NCI-H510A treated with DMSO at 0.1 percent for 48 hours (cell line): ENCODE results near the gene KCTD17.

ENCODE experiments used
- DNase-seq: peaks from one replicate; lab custom pipeline; 2025; lab: John Stamatoyannopoulos, UW

Gene KCTD17

GRCh38 chr22:37079158-37079557, 27.6 kb downstream of the KCTD17 start:
- no peak for DNase-seq

- DNase-seq = no peak
Observed at GRCh38 chr22:37079668-37080171, 28.2 kb downstream of the KCTD17 start.

DNA sequence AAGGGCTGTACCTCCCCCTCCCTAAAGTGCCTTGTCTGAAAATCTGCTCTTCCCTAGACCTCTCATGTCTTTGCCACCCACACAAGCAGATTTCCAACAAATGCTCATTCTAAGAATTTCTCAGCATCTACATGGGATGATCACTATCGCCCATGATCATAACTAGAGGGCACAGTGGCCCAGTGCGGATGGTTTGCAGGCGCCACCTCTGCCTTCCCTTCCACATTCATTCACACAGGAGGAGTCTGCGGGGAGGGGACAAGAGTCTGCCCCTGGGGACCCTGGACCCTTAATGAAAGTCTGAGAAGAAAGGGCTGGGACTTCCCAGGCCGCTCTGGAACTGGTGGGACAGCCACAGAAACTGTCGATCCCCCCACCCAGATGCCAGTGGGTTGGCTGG, 28.9 kb downstream of the KCTD17 start:
- DNase-seq = no peak

DNA sequence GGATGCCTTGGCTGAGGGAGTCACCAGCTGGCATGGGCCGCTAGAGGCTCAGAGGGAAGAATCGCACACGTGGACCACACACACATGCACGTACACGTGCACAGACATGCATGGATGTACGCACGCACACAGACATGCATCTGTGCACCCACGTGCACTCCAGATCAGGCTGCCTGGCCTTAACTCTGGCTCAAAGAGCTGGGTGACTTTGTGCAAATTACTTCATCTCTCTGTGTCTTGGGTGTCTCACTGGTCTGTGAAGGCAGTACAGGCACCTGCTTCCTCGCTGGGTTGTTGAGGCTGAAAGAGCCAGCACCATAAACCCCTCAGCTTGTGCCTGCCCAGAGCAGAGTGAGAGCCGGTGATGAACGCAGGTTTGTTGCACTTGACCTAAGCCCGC, 29.3 kb downstream of the KCTD17 start:
- DNase-seq = no peak

GRCh38 chr22:37082251-37082873, 30.8 kb downstream of the KCTD17 start:
- DNase-seq = no peak

DNA sequence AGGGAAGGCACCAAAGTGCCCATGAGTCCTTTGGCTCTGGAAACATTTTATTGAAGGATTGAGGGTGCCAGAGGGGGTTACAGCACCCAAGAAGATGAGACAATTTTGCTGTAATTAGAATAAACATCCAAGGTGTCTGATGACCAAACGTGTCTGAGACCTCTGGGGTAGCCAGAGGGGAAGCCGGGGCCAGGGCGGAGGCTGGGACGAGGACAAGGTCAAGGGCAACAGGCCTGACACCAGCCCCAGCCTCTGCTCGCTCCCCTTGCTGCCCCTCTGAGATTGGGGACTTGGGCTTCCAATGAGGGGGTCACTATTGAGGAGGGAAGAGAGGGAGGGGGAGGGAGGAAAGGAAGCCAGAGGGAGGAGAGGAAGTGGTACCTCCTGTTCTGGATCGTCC, 32.4 kb downstream of the KCTD17 start:
- no peak for DNase-seq

DNA sequence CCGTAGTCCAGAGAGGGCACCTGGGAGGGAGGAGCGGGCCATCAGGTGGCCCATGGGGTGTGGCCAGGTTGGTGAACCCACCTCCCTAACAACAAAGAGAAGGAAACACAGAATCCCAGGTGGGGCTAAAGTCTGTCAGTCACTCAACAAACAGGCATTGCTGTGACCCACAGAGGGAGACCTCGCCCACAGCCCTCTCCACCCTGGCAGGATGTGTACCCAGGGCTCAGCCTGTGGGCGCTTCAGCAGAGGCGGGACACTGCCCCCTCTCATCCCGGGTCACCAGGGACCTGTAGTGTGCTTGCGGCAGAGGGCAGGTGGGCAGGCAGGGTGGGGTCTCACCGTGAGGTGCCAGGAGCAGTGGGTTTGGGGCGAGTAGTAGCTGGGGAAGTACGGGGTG, 32.8 kb downstream of the KCTD17 start:
- no peak for DNase-seq

DNA sequence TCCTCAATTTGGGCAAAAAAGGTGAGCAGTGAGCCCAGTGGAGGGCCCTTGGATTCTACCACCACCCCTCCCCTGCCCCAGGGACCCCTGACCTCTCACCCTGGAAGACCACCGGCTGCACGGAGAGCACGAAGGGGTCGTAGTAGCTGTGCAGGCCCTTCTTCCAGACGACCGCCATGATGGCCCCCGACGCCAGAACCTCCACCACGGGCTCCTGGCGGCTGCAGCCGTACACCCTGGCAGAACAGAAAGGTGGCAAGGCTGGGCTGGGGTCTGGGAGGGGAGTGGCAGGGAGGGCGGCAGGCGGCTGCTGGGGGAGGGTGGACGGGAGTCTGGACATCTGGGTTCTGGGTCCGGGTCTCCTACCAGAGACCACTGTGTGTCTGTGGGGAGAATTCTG, 34.6 kb downstream of the KCTD17 start:
- no peak for DNase-seq

DNA sequence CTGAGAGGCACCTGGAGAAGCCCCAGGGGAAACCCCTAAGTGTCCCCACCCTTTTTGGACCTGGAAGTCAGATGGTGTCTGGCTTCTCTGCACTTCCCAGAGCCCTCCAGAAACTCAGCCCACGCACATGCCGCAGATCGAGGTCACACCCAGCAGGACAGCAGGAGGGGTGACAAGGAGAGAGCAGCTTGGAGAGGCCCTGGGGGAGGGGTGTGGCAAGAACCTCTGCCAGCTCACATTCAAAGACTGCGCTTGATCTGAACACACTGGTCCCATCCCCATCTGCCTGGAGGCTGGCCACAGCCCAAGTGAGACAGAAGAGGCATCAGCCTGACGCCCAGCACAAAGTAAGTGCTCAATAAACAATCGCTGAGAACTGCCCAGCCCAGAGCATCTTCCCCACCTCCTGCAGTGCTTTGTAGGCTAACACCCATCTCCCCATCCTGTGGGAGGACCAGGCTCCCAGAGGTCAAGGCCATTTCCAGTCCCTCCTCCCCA, 36.6 kb downstream of the KCTD17 start:
- no peak for DNase-seq

DNA sequence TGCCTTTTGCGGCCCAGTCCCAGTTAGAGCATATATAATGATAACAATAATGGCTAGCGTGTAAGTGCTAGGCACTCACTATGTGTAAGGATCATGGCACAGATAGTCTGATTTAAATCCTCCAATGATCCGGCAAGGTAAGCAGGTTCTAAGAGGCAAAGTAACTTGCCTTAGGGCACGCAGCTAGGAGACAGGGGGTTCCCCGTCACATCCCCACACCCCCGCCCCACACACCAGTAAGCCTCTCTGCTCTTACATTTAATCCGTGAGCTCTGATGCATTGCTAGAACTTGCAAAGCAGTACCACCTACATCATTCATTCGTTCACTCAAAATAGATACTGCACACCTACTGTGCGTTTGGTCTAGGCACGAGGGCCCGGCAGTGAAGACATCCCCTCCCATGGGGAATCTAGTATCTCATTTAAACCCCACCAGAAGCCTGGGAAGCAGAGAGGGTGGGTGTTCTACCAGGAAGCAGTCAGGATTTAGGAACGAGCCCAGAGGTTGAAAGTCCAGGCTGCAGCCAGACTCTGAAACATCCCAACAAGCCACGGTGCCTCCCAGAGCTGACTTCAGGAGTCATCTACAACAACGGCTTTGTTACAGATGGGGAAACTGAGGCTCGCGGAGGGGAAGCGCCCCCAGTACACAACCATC, 37.3 kb downstream of the KCTD17 start:
- no peak for DNase-seq

- DNase-seq = no peak
Observed at GRCh38 chr22:37089434-37089833, 37.9 kb downstream of the KCTD17 start.

DNA sequence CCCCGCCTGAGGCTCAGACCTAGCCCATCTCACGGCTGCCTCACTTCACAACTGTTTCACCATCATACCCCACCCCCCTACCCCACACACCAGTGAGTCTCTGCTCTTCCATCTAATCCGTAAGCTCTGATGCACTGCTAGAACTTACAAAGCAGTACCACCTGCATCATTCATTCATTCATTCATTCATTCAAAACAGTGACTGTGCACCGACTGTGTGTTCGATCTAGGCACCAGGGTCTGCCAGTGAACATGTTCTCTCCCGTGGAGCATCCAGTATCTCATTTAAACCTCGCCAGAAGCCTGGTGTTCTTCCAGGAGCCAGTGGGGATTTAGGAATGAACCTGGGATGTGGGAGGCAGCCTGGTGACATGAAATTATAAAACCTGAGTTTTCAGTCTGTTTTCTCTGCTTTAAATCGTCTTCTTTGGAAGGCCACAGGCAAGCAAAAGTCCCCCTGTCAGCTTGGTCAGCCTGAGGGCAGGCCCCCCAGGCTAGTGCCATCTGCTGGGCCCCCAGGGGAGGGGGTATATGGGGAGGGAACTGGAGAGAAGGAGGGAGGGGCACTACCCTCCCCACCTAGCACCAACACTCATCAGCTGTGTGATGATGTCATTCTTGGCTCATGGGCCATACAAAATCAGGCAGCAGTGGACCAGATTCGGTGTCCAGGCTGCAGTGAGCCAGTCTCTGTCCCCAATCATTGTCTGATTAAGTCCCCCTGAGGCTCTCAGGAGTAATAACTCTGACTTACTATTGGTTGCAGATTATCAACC, 39.6 kb downstream of the KCTD17 start:
- DNase-seq = no peak

DNA sequence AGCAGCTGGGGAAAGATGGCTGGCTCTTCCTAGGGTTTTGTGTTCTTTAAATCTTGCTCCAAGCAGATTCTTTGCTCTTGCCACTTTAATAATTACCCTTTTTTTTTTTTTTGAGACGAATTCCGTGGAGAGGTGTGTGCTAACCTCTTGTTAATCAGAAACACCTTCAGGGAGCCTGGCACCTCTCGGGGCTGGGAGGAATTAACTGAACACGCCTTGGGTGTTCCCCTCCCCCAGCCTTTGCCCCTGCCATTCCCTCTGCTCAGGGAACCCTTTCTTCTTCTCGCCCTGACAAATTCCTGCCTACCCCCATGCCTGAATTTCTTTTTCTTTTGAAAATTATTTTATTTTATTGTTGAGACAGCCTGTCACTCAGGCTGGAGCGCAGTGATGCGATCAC, 40.5 kb downstream of the KCTD17 start:
- DNase-seq = no peak

DNA sequence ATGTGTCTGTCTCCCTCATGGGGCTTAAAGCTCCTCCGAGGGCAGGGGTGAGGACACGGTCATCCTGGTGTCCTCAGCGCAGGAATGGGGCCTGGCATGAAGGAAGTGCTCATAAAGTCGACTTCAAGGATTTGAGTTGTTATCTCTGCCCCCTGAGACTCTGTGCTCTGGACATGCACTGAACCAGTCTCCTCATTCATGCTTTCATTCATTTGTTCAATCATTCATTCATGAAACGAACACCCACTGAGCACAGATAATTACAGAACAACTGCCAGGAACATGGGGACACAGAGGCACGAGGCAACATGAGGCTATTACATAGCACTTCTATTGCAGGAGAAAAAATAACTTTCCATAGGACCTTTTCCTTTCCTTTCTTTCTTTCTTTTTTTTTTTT, 41.5 kb downstream of the KCTD17 start:
- DNase-seq = no peak

DNA sequence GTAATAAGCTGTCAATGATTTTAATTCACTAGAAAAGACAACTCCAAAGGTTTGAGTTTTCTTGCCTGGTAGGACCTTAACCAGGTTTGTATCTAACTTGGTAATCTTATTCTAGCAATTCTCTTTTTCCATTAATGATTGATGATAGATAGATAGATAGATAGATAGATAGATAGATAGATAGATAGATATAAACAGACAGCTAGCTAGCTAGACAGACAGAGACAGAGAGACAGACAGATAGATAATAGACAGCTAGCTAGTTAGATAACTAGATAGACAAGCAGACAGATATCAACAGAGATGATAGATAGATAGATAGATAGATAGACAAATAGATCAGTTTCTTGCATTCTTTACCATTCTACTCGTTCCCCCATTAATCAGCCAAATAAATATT, 42.7 kb downstream of the KCTD17 start:
- no peak for DNase-seq

GRCh38 chr22:37095113-37095512, 43.6 kb downstream of the KCTD17 start:
- no peak for DNase-seq

GRCh38 chr22:37097346-37097745, 45.8 kb downstream of the KCTD17 start:
- no peak for DNase-seq

- DNase-seq = no peak
Observed at GRCh38 chr22:37098976-37099591, 47.5 kb downstream of the KCTD17 start.

GRCh38 chr22:37100589-37101127, 49.1 kb downstream of the KCTD17 start:
- DNase-seq = no peak

GRCh38 chr22:37101311-37102066, 49.9 kb downstream of the KCTD17 start:
- no peak for DNase-seq

DNA sequence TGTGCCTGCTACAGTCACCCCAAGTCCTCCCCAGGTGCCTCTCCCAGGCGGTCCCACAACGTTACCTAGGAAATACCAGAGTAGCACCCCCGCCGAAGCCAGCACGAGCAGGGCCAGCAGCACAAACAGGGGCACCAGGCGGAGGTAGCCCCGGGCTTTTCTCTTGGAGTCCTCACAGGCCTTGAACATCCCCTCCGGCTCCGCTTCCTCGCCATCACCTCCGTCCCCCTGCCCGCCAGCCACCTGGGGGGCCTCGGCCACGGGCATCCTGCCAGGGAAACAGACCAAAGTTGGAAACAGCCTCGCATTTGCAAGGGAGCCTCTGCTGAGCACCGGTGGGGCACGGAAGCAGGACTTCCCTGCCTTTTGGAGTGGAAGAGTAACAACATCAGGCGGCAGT, 51.6 kb downstream of the KCTD17 start:
- no peak for DNase-seq
